Endothelial cell of umbilical vein (primary cell): ENCODE results near the gene CMIP. TPM values are rescaled to one million over a fixed set of nuclear protein-coding genes. Genes with fewer than 3 reads are reported as not detected.

ENCODE experiments used
- BruUV-seq: library from RNA; stranded (reverse); fragments of 400-500 nt; replicated peaks from 2 replicates; lab custom pipeline; 2021; lab: Mats Ljungman, UMichigan
- CTCF ChIA-PET: fragments of 300-600, 350-600 bp; sonication (Branson Sonifier 250); formaldehyde crosslinking; loops from one replicate; lab custom pipeline; 2021; ENCODE audit warnings: antibody characterized with exemption, inconsistent platforms; lab: Charles Lee
- POLR2A ChIA-PET: fragments of 300-600, 350-600 bp; sonication (Branson Sonifier 250); formaldehyde crosslinking; loops from one replicate; lab custom pipeline; 2021; ENCODE audit warnings: antibody characterized with exemption, inconsistent platforms; lab: Charles Lee
- DNase-seq: peaks from one replicate; pipeline ENCODE4 v3.0.0-alpha.2; 2011; ENCODE audit warnings: low read depth, low spot score
- FAIRE-seq: peaks from 2 replicates; lab custom pipeline; 2011; peaks lifted over from hg19 to GRCh38; lab: Jason Lieb, UNC
- H2AFZ ChIP-seq: 2 replicates; pipeline ENCODE4 v1.6.0; 2012; ENCODE audit warnings: low read depth, low read length, control low read depth, inconsistent platforms
- H3K27ac ChIP-seq: 2 replicates; pipeline ENCODE4 v1.5.1; 2011; ENCODE audit warnings: low read depth, mild to moderate bottlenecking, control low read depth, low read length, moderate library complexity; ENCODE audit not compliant: insufficient read depth
- H3K27me3 ChIP-seq, 2 experiments: 2 replicates each; pipeline versions ENCODE4 v1.6.0 to v1.6.1; 2011; ENCODE audit warnings: low read length in 2 of 2, mixed read lengths in 1 of 2; ENCODE audit not compliant: control insufficient read depth in 2 of 2, insufficient read depth in 2 of 2
- H3K36me3 ChIP-seq, 2 experiments: 2 replicates in 1 of 2; 3 replicates in 1 of 2; pipeline ENCODE4 v1.5.1; 2011; ENCODE audit warnings: low read length in 2 of 2, mild to moderate bottlenecking in 1 of 2, moderate library complexity in 1 of 2; ENCODE audit not compliant: control insufficient read depth in 2 of 2, insufficient read depth in 2 of 2; ENCODE audit errors: extremely low read depth in 1 of 2
- H3K4me1 ChIP-seq: 3 replicates; pipeline ENCODE4 v1.5.1; 2011; ENCODE audit warnings: mild to moderate bottlenecking, low read length; ENCODE audit not compliant: control insufficient read depth, insufficient read depth; ENCODE audit errors: extremely low read depth
- H3K4me2 ChIP-seq: 2 replicates; pipeline ENCODE4 v1.6.1; 2011; ENCODE audit warnings: low read length, control low read depth, mixed read lengths; ENCODE audit not compliant: insufficient read depth
- H3K4me3 ChIP-seq, 3 experiments: fragments of 200-600 bp in 1 of 3; sonication (generic), shearing (Covaris generic) in 1 of 3; replicated peaks in 1 of 3; 2 replicates each; pipeline ENCODE4 v1.5.1; 2011 to 2016; ENCODE audit warnings: control low read depth in 3 of 3, low read length in 3 of 3, mild to moderate bottlenecking in 2 of 3, inconsistent platforms in 1 of 3, low read depth in 1 of 3, moderate library complexity in 1 of 3; ENCODE audit not compliant: insufficient read depth in 1 of 3
- H3K79me2 ChIP-seq: 2 replicates; pipeline ENCODE4 v1.6.0; 2012; ENCODE audit warnings: low read length, inconsistent platforms; ENCODE audit not compliant: control insufficient read depth, insufficient read depth
- H3K9ac ChIP-seq: replicated peaks from 2 replicates; pipeline ENCODE3; 2011; ENCODE audit warnings: low read length, control low read depth; ENCODE audit not compliant: insufficient read depth; ENCODE audit errors: extremely low read depth
- H3K9me1 ChIP-seq: replicated peaks from 3 replicates; pipeline ENCODE4 v1.6.0; 2011; ENCODE audit warnings: mild to moderate bottlenecking, low read length; ENCODE audit not compliant: control insufficient read depth, insufficient read depth; ENCODE audit errors: extremely low read depth
- H3K9me3 ChIP-seq: replicated peaks from 2 replicates; pipeline ENCODE4 v1.5.1; 2012; ENCODE audit warnings: low read length, inconsistent platforms; ENCODE audit not compliant: control insufficient read depth, insufficient read depth
- H4K20me1 ChIP-seq: replicated peaks from 2 replicates; pipeline ENCODE3; 2011; ENCODE audit warnings: mild to moderate bottlenecking, low read length; ENCODE audit not compliant: control insufficient read depth, insufficient read depth; ENCODE audit errors: extremely low read depth
- EZH2 ChIP-seq: IDR thresholded peaks from 2 replicates; pipeline ENCODE4 v1.6.1; 2012; ENCODE audit warnings: borderline replicate concordance, low read depth, mild to moderate bottlenecking, moderate library complexity, low read length, inconsistent platforms; ENCODE audit not compliant: severe bottlenecking
- FOS ChIP-seq: IDR thresholded peaks from 2 replicates; pipeline ENCODE4 v1.6.1; 2011; ENCODE audit warnings: mild to moderate bottlenecking, low read length, moderate library complexity, borderline replicate concordance; ENCODE audit not compliant: insufficient read depth
- GATA2 ChIP-seq: IDR thresholded peaks from 2 replicates; pipeline ENCODE4 v1.7.0; 2011; ENCODE audit warnings: low read depth, mild to moderate bottlenecking, moderate library complexity, mixed read lengths, low read length; ENCODE audit not compliant: insufficient read length, insufficient read depth
- JUN ChIP-seq: IDR thresholded peaks from 2 replicates; pipeline ENCODE4 v1.6.1; 2011; ENCODE audit warnings: borderline replicate concordance, low read depth; ENCODE audit not compliant: insufficient read length, insufficient read depth
- MYC ChIP-seq: IDR thresholded peaks from one replicate; pipeline ENCODE4 v1.6.1; 2011; ENCODE audit warnings: mild to moderate bottlenecking, low read depth, low read length
- POLR2A ChIP-seq: IDR thresholded peaks from 2 replicates; pipeline ENCODE4 v1.6.1; 2012; ENCODE audit warnings: low read depth, mild to moderate bottlenecking, control low read depth, low read length
- POLR2AphosphoS5 ChIP-seq: IDR thresholded peaks from 2 replicates; pipeline ENCODE4 v1.6.1; 2012; ENCODE audit warnings: low read depth, mild to moderate bottlenecking, control low read depth, low read length, moderate library complexity; ENCODE audit not compliant: insufficient read depth
- dilution Hi-C: fragments of 300-500 bp; cut with MboI; formaldehyde crosslinking; loops from one replicate; pipeline ENCODE4 v1.15.0; 2019; ENCODE audit warnings: low sequenced_read_pairs; ENCODE audit not compliant: extremely low pct_ligation_motif_present
- intact Hi-C: fragments of 100-400 bp; cut with micrococcal nuclease; formaldehyde crosslinking; loops from one replicate; pipeline ENCODE4 v1.10.0; 2022
- polyA plus RNA-seq, 4 experiments: library from polyadenylated mRNA; depleted of rRNA in 3 of 4; stranded (reverse) in 3 of 4; unstranded in 1 of 4; fragments of >200 nt; gene quantifications; 2 replicates each; pipeline versions ENCODE4 v1.2.1 to v1.2.3, GENCODE V29; 2011 to 2012; ENCODE audit warnings: missing spikeins in 1 of 4
- total RNA-seq: library from RNA; stranded (reverse); gene quantifications from 2 replicates; pipeline ENCODE4 v1.2.3, GENCODE V29; 2021
- TF ChIP-seq, protein P1 (sequence below), 2 donors: IDR thresholded peaks; 1 replicate in 1 of 2; 2 replicates in 1 of 2; pipeline ENCODE4 v1.5.1; 2011; ENCODE audit warnings: low read length in 2 of 2, mild to moderate bottlenecking in 2 of 2, moderate library complexity in 2 of 2, control low read depth in 1 of 2, inconsistent platforms in 1 of 2, low read depth in 1 of 2; ENCODE audit not compliant: insufficient read depth in 1 of 2; ENCODE audit errors: extremely low read depth in 1 of 2
- TF ChIP-seq, protein P2 (sequence below): IDR thresholded peaks from 2 replicates; pipeline ENCODE4 v1.6.1; 2011; ENCODE audit not compliant: insufficient read depth, insufficient read length

Gene CMIP
- total and polyA plus RNA-seq, 2 donors (not counting 3 experiments of a cell fraction or from before 2014, with no cell fraction given): 29.0 to 101 TPM

DNA sequence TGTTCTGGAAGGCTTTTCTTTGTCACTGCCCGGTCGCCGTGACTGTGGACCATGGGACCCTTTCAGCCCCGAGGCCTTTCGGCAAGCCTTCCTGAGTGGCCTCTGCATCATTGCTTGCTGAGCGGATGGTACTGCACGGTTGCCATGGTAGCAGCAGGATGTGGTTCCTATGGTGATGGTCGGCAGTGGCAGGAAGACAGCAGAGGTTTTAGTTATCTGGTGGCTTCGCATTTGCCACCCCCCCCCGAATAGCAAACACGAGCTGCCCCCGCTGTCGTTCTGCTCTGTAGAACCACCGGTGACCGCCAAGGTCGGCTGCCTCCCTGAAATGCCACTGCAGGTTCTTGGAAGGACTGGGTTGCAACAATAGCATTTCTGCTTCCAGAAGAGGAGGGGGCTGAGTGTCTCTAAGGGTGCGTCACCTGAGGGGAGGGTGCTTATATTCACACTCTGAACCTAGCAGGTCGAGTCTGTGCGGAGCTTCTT is 76.6 kb downstream of the CMIP start:
- CTCF ChIA-PET: no interaction called here
- H3K9me3 ChIP-seq: no peaks in the 10 kb centered on the region
- no peaks in the 10 kb centered on the region for H3K9me1 ChIP-seq
- H3K4me2 ChIP-seq: no peak overlapping the region
- intact Hi-C loops (no loop called here), dilution Hi-C loops (no loop called here)
- H2AFZ ChIP-seq: no peak overlapping the region
- POLR2A ChIA-PET: no interaction called here
- peaks cover 44% of the 10 kb centered on the region for H3K79me2 ChIP-seq
- DNase-seq: no peak
- H3K9ac ChIP-seq: no peak overlapping the region
- TF ChIP-seq POLR2A: no peak
- no peaks in the 10 kb centered on the region for H3K27me3 ChIP-seq
- H3K36me3 ChIP-seq: peaks cover 0 to 8% of the 10 kb centered on the region in 2 experiments
- no peak overlapping the region for H3K27ac ChIP-seq
- no peak for FAIRE-seq
- H4K20me1 ChIP-seq: no peaks in the 10 kb centered on the region
- no peak overlapping the region for H3K4me3 ChIP-seq
- no TSS peak for BruUV-seq
- H3K4me1 ChIP-seq: peaks cover 36% of the 10 kb centered on the region

DNA sequence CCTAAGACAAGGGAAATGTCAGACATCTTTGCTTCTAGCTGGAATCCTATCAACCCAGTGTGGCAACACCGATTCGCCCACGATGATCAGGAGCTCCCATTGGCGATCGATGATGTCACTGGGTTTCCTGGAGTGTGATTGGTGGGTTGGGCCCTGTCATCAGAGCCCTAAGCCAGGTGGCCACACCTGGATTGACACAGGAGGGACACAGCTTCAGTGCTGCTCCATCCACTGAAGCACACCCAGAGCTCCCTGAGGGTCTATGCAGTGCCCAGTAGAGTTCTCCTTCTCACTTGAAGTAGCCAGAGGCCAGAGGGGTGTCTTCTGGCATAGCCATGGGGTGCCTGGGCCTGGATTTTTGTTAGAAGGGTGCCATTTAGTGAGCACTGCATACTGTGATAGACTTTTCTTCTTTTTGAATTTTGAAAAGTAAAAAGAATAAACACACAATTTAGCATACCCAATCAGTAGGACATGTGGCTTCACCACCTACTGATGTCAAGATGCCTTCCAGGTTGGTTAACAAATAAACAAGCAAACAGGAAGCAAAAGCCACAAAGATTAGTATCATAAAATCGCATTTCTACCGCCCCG is 77.6 kb downstream of the CMIP start:
- Histone ChIP-seq H3K4me1 (peaks cover 43% of the 10 kb centered on the region), H3K27ac (no peak overlapping the region), H3K9me3 (no peaks in the 10 kb centered on the region), H4K20me1 (no peaks in the 10 kb centered on the region), H3K36me3 (peaks cover 0 to 8% of the 10 kb centered on the region in 2 experiments), H3K9me1 (no peaks in the 10 kb centered on the region), H3K4me2 (no peak overlapping the region), H3K79me2 (peaks cover 44% of the 10 kb centered on the region), H3K27me3 (no peaks in the 10 kb centered on the region), H3K9ac (no peak overlapping the region), H3K4me3 (no peak overlapping the region), H2AFZ (no peak overlapping the region)
- no TSS peak for BruUV-seq
- dilution Hi-C loops: no loop called here
- intact Hi-C loops: no loop called here
- DNase-seq: no peak
- POLR2A ChIA-PET: no interaction called here
- no peak for FAIRE-seq
- CTCF ChIA-PET: interaction anchor here (1.0 kb wide), 1 partner anchor 12 kb away, joined by 3 read pairs; no protein-coding TSS in a partner anchor
- TF ChIP-seq, protein P1, sequence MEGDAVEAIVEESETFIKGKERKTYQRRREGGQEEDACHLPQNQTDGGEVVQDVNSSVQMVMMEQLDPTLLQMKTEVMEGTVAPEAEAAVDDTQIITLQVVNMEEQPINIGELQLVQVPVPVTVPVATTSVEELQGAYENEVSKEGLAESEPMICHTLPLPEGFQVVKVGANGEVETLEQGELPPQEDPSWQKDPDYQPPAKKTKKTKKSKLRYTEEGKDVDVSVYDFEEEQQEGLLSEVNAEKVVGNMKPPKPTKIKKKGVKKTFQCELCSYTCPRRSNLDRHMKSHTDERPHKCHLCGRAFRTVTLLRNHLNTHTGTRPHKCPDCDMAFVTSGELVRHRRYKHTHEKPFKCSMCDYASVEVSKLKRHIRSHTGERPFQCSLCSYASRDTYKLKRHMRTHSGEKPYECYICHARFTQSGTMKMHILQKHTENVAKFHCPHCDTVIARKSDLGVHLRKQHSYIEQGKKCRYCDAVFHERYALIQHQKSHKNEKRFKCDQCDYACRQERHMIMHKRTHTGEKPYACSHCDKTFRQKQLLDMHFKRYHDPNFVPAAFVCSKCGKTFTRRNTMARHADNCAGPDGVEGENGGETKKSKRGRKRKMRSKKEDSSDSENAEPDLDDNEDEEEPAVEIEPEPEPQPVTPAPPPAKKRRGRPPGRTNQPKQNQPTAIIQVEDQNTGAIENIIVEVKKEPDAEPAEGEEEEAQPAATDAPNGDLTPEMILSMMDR (IDR thresholded peaks at IDR 0.05; ENCODE audit: extremely low read depth in 1 of 2, insufficient read depth in 1 of 2, low read depth in 1 of 2, low read length in 2 of 2): no peak
- TF ChIP-seq FOS (no peak), POLR2A (no peak), EZH2 (no peak), POLR2AphosphoS5 (no peak), JUN (no peak), GATA2 (no peak), MYC (no peak)
- TF ChIP-seq, protein P2, sequence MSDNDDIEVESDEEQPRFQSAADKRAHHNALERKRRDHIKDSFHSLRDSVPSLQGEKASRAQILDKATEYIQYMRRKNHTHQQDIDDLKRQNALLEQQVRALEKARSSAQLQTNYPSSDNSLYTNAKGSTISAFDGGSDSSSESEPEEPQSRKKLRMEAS: no peak
